ENCODE measurements around the gene DNAL1. TPM values are rescaled to one million over a fixed set of nuclear protein-coding genes. Genes with fewer than 3 reads are reported as not detected.
"Not testable (repeated sequence)": the region's sequence is repeated elsewhere in the genome, so short reads cannot be mapped to it uniquely, and the experiment has no call there.

Gene DNAL1
- polyA plus RNA-seq, 1 donor (not counting 4 experiments of a cell fraction or from before 2014, with no cell fraction given), result 8.4 TPM

- H3K4me2 ChIP-seq (ENCODE audit: control insufficient read depth, extremely low read depth, insufficient read depth, low read depth, low read length), result peak overlapping the region; percentile 92
- peak overlapping the region; percentile 60 for H3K9ac ChIP-seq (ENCODE audit: control insufficient read depth, extremely low read depth, insufficient read depth, low read length)
- DNase-seq (ENCODE audit: low read depth, low spot score) (no peak), FAIRE-seq (peak; percentile 88)
- no peaks in the 10 kb centered on the region for H3K9me1 ChIP-seq (ENCODE audit: control insufficient read depth, extremely low read depth, insufficient read depth, low read length)
- H3K9me3 ChIP-seq (ENCODE audit: control insufficient read depth, low read depth, low read length), result no peaks in the 10 kb centered on the region
- no peaks in the 10 kb centered on the region for H3K79me2 ChIP-seq (ENCODE audit: control insufficient read depth, insufficient read depth, low read length)
- no peaks in the 10 kb centered on the region for H4K20me1 ChIP-seq (ENCODE audit: control insufficient read depth, extremely low read depth, insufficient read depth, low read length)
- H3K27me3 ChIP-seq (ENCODE audit: control insufficient read depth, extremely low read depth, insufficient read depth, low read length), result peaks cover 10% of the 10 kb centered on the region
- TF ChIP-seq CTCF (optimal IDR thresholded peaks at IDR 0.05 in 1 of 3, IDR thresholded peaks at IDR 0.05 in 1 of 3, conservative IDR thresholded peaks at IDR 0.05 in 1 of 3; ENCODE audit: extremely low read depth in 1 of 3, insufficient read depth in 2 of 3, low read length in 3 of 3) (peak; percentile 77 to 83 (median 81)), EZH2 (IDR thresholded peaks at IDR 0.05; ENCODE audit: low read length) (no peak)
- no peak overlapping the region for H3K27ac ChIP-seq (ENCODE audit: control insufficient read depth, insufficient read depth, low read length)
- dilution Hi-C loops (cut with MboI; ENCODE audit: extremely low pct_ligation_motif_present, low sequenced_read_pairs), result no loop called here
- H2AFZ ChIP-seq (ENCODE audit: control insufficient read depth, low read length), result peak overlapping the region; percentile 91
- H3K4me3 ChIP-seq (ENCODE audit: control insufficient read depth in 2 of 3, extremely low read depth in 1 of 3, insufficient read depth in 2 of 3, low read depth in 1 of 3, low read length in 3 of 3), result peak overlapping the region; percentile 29 to 73 (median 55)
- peaks cover 6% of the 10 kb centered on the region for H3K4me1 ChIP-seq (ENCODE audit: control insufficient read depth, extremely low read depth, insufficient read depth, low read length)
- no peaks in the 10 kb centered on the region for H3K36me3 ChIP-seq (ENCODE audit: control insufficient read depth in 2 of 2, extremely low read depth in 1 of 2, insufficient read depth in 2 of 2, low read length in 2 of 2)
These were observed 11.4 kb upstream of the DNAL1 start for GRCh38 chr14:73633116-73634010.

- no peak overlapping the region for H3K27ac ChIP-seq (ENCODE audit: control insufficient read depth, insufficient read depth, low read length)
These were observed 10.6 kb upstream of the DNAL1 start for GRCh38 chr14:73634011-73634833.

GRCh38 chr14:73636355-73636754, 8.4 kb upstream of the DNAL1 start:
- DNase-seq (ENCODE audit: low read depth, low spot score); H3K9me1 ChIP-seq (ENCODE audit: control insufficient read depth, extremely low read depth, insufficient read depth, low read length); H3K9me3 ChIP-seq (ENCODE audit: control insufficient read depth, low read depth, low read length); dilution Hi-C loops (cut with MboI; ENCODE audit: extremely low pct_ligation_motif_present, low sequenced_read_pairs); FAIRE-seq; H3K27ac ChIP-seq (ENCODE audit: control insufficient read depth, insufficient read depth, low read length); H3K79me2 ChIP-seq (ENCODE audit: control insufficient read depth, insufficient read depth, low read length); H3K4me1 ChIP-seq (ENCODE audit: control insufficient read depth, extremely low read depth, insufficient read depth, low read length); H3K27me3 ChIP-seq (ENCODE audit: control insufficient read depth, extremely low read depth, insufficient read depth, low read length); H2AFZ ChIP-seq (ENCODE audit: control insufficient read depth, low read length); H4K20me1 ChIP-seq (ENCODE audit: control insufficient read depth, extremely low read depth, insufficient read depth, low read length); H3K36me3 ChIP-seq (ENCODE audit: control insufficient read depth in 2 of 2, extremely low read depth in 1 of 2, insufficient read depth in 2 of 2, low read length in 2 of 2); H3K9ac ChIP-seq (ENCODE audit: control insufficient read depth, extremely low read depth, insufficient read depth, low read length); H3K4me2 ChIP-seq (ENCODE audit: control insufficient read depth, extremely low read depth, insufficient read depth, low read depth, low read length); H3K4me3 ChIP-seq (ENCODE audit: control insufficient read depth in 2 of 3, extremely low read depth in 1 of 3, insufficient read depth in 2 of 3, low read depth in 1 of 3, low read length in 3 of 3): not testable (repeated sequence)

More at GRCh38 chr14:73634011-73634833, 10.6 kb upstream of the DNAL1 start:
- TF ChIP-seq EZH2 (IDR thresholded peaks at IDR 0.05; ENCODE audit: low read length) (peak; percentile 41), CTCF (optimal IDR thresholded peaks at IDR 0.05 in 1 of 3, IDR thresholded peaks at IDR 0.05 in 1 of 3, conservative IDR thresholded peaks at IDR 0.05 in 1 of 3; ENCODE audit: extremely low read depth in 1 of 3, insufficient read depth in 2 of 3, low read length in 3 of 3) (peak in 1 of 3 experiments; percentile 35)
- peaks cover 10% of the 10 kb centered on the region for H3K27me3 ChIP-seq (ENCODE audit: control insufficient read depth, extremely low read depth, insufficient read depth, low read length)
- DNase-seq (ENCODE audit: low read depth, low spot score) (no peak), FAIRE-seq (no peak)
- no peaks in the 10 kb centered on the region for H3K9me3 ChIP-seq (ENCODE audit: control insufficient read depth, low read depth, low read length)
- peak overlapping the region; percentile 91 for H2AFZ ChIP-seq (ENCODE audit: control insufficient read depth, low read length)
- no peaks in the 10 kb centered on the region for H3K36me3 ChIP-seq (ENCODE audit: control insufficient read depth in 2 of 2, extremely low read depth in 1 of 2, insufficient read depth in 2 of 2, low read length in 2 of 2)
- peak overlapping the region; percentile 29 to 73 (median 55) for H3K4me3 ChIP-seq (ENCODE audit: control insufficient read depth in 2 of 3, extremely low read depth in 1 of 3, insufficient read depth in 2 of 3, low read depth in 1 of 3, low read length in 3 of 3)
- peaks cover 6% of the 10 kb centered on the region for H3K4me1 ChIP-seq (ENCODE audit: control insufficient read depth, extremely low read depth, insufficient read depth, low read length)
- peak overlapping the region; percentile 60 for H3K9ac ChIP-seq (ENCODE audit: control insufficient read depth, extremely low read depth, insufficient read depth, low read length)
- no peaks in the 10 kb centered on the region for H4K20me1 ChIP-seq (ENCODE audit: control insufficient read depth, extremely low read depth, insufficient read depth, low read length)
- H3K79me2 ChIP-seq (ENCODE audit: control insufficient read depth, insufficient read depth, low read length), result no peaks in the 10 kb centered on the region
- dilution Hi-C loops (cut with MboI; ENCODE audit: extremely low pct_ligation_motif_present, low sequenced_read_pairs), result no loop called here
- H3K9me1 ChIP-seq (ENCODE audit: control insufficient read depth, extremely low read depth, insufficient read depth, low read length), result no peaks in the 10 kb centered on the region
- H3K4me2 ChIP-seq (ENCODE audit: control insufficient read depth, extremely low read depth, insufficient read depth, low read depth, low read length), result peak overlapping the region; percentile 92

Data from keratinocyte (primary cell).